K562 (cell line): ENCODE data around the gene ACER3. TPM values are rescaled to one million over a fixed set of nuclear protein-coding genes. Genes with fewer than 3 reads are reported as not detected.

Source experiments
- MGA ChIP-seq: fragments of 450-650 bp; IDR thresholded peaks from 2 replicates; pipeline ENCODE4 v1.6.1; 2016; ENCODE audit warnings: mild to moderate bottlenecking, moderate library complexity
- PML ChIP-seq: IDR thresholded peaks from 2 replicates; pipeline ENCODE4 v1.6.1; 2012; ENCODE audit warnings: low read length, inconsistent platforms
- SFPQ ChIP-seq: fragments of 200-400 bp; formaldehyde crosslinking; IDR thresholded peaks from 2 replicates; pipeline ENCODE4 v1.6.1; 2017; ENCODE audit warnings: mild to moderate bottlenecking, low read depth, low read length, moderate library complexity
- polyA plus RNA-seq, 8 experiments: library from polyadenylated mRNA; depleted of rRNA in 4 of 8; stranded (reverse) in 5 of 8; unstranded in 3 of 8; fragments of >200 nt; fragmentation: Nextera tagmentation in 2 of 8; fragmentation: Illumina TruSeq in 1 of 8; extraction: Ambion mirVana in 2 of 8; extraction: Trizol in 1 of 8; gene quantifications; 2 replicates each; pipeline versions ENCODE4 v1.2.1 to v1.2.3, GENCODE V29; 2011 to 2014; ENCODE audit warnings: inconsistent platforms in 1 of 8, missing spikeins in 1 of 8
- total RNA-seq, 7 experiments: library from RNA; depleted of rRNA in 6 of 7; stranded (reverse); fragments of >200 nt in 6 of 7; fragmentation: Illumina TruSeq in 2 of 7; extraction: Trizol in 2 of 7; gene quantifications; 2 replicates each; pipeline versions ENCODE4 v1.2.1 to v1.2.3, GENCODE V29; 2011 to 2021; ENCODE audit warnings: low replicate concordance in 1 of 7

Gene ACER3
- total and polyA plus RNA-seq, 9 of the 15 experiments (the other 6 are each of a cell fraction or from before 2014, with no cell fraction given), result 2.0 to 23.8 (median 9.5) TPM

- TF ChIP-seq MGA (no peak), PML (no peak), SFPQ (no peak)
Observed at GRCh38 chr11:77074626-77075221, 214.0 kb downstream of the ACER3 start (continued).
